ENCODE data around the gene PIGN. TPM values are rescaled to one million over a fixed set of nuclear protein-coding genes. Genes with fewer than 3 reads are reported as not detected.

Gene PIGN
- total RNA-seq, 2 experiments from 2014 or later = 9.6 to 11.7 TPM

DNA sequence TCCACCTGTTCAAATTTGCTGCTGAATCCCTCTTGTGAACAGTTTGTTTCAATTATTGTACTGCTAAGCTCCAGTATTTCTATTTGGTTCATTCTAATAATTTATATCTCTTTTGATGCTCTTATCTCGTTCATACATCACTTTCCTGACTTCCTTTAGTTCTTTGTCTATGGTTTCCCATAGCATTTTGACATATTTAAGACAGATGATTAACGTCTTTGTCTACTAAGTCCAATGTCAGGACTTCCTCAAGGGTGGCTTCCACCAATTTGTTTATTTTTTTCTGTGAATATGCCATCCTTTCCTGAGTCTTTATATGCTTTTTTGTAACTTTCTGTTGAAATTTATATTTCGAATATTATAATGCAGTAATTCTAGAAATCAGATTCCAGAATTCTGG lies 9.6 kb downstream of the PIGN start:
- POLR2A ChIA-PET = interaction anchor here (0.8 kb wide), 1 partner anchor 9 kb away, joined by 4 read pairs; no protein-coding TSS in a partner anchor

DNA sequence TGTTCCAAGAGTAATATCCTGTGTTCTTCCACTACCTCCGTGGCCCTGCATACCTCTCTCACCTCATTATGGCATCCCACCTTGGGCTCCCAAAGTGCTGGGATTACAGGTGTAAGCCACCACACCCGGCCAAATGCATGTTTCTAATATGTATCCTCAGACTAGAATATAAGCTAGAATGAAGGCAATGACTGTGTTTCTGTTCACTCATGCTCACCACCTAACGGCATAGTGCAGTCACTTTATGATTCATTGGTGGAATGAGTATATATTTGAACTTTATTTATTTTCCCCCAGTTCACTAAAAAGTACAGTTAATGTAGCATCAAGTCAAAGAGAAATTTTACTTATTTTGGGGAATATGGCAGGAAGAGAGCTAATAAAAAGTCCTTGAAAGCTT lies 11.3 kb downstream of the PIGN start:
- no peak for DNase-seq
- Mint-ChIP-seq H3K4me1 (ENCODE audit: low read depth) (peaks cover 7% of the 10 kb centered on the region), H3K27me3 (no peaks in the 10 kb centered on the region), H3K36me3 (ENCODE audit: low read depth) (no peaks in the 10 kb centered on the region), H3K4me3 (no peak overlapping the region), H3K9me3 (no peaks in the 10 kb centered on the region), H3K27ac (no peak overlapping the region)
- Histone ChIP-seq H3K36me3 (ENCODE audit: insufficient read depth, low read length) (no peaks in the 10 kb centered on the region), H3K27ac (ENCODE audit: low read depth in 1 of 2, low read length in 2 of 2) (no peak overlapping the region), H3K9me3 (ENCODE audit: control insufficient read depth in 1 of 2, insufficient read depth in 1 of 2, low read length in 2 of 2) (no peaks in the 10 kb centered on the region), H3K4me1 (ENCODE audit: insufficient read depth, low read length) (no peaks in the 10 kb centered on the region), H3K27me3 (ENCODE audit: control insufficient read depth in 1 of 2, insufficient read depth in 2 of 2, low read length in 2 of 2) (no peaks in the 10 kb centered on the region), H3K4me3 (ENCODE audit: low read length) (no peak overlapping the region)
- ChIA-PET POLR2A (interaction anchor here (0.6 kb wide), 1 partner anchor 14 kb away, joined by 3 read pairs; no protein-coding TSS in a partner anchor), CTCF (no interaction called here)
- intact Hi-C loops (cut with DNase I, micrococcal nuclease) = no loop called here
- ATAC-seq (ENCODE audit: poor library complexity) = no peak
- TF ChIP-seq, protein P1, sequence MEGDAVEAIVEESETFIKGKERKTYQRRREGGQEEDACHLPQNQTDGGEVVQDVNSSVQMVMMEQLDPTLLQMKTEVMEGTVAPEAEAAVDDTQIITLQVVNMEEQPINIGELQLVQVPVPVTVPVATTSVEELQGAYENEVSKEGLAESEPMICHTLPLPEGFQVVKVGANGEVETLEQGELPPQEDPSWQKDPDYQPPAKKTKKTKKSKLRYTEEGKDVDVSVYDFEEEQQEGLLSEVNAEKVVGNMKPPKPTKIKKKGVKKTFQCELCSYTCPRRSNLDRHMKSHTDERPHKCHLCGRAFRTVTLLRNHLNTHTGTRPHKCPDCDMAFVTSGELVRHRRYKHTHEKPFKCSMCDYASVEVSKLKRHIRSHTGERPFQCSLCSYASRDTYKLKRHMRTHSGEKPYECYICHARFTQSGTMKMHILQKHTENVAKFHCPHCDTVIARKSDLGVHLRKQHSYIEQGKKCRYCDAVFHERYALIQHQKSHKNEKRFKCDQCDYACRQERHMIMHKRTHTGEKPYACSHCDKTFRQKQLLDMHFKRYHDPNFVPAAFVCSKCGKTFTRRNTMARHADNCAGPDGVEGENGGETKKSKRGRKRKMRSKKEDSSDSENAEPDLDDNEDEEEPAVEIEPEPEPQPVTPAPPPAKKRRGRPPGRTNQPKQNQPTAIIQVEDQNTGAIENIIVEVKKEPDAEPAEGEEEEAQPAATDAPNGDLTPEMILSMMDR (IDR thresholded peaks at IDR 0.05) = no peak

More for the DNA sequence above, 9.6 kb downstream of the PIGN start:
- Histone ChIP-seq H3K27me3 (ENCODE audit: control insufficient read depth in 1 of 2, insufficient read depth in 2 of 2, low read length in 2 of 2) (no peaks in the 10 kb centered on the region), H3K9me3 (ENCODE audit: control insufficient read depth in 1 of 2, insufficient read depth in 1 of 2, low read length in 2 of 2) (no peaks in the 10 kb centered on the region), H3K4me3 (ENCODE audit: low read length) (no peak overlapping the region), H3K36me3 (ENCODE audit: insufficient read depth, low read length) (no peaks in the 10 kb centered on the region), H3K4me1 (ENCODE audit: insufficient read depth, low read length) (no peaks in the 10 kb centered on the region), H3K27ac (ENCODE audit: low read depth in 1 of 2, low read length in 2 of 2) (no peak overlapping the region)
- CTCF ChIA-PET = interaction anchor here (1.4 kb wide), 1 partner anchor 69 kb away, joined by 3 read pairs; no protein-coding TSS in a partner anchor
- no peak for ATAC-seq (ENCODE audit: poor library complexity)
- H3K4me1 Mint-ChIP-seq (ENCODE audit: low read depth) = peaks cover 7% of the 10 kb centered on the region
- intact Hi-C loops (cut with DNase I, micrococcal nuclease) = no loop called here
- no peaks in the 10 kb centered on the region for H3K27me3 Mint-ChIP-seq
- H3K36me3 Mint-ChIP-seq (ENCODE audit: low read depth) = no peaks in the 10 kb centered on the region
- no peak overlapping the region for H3K27ac Mint-ChIP-seq
- no peaks in the 10 kb centered on the region for H3K9me3 Mint-ChIP-seq
- no peak for DNase-seq
- TF ChIP-seq, protein P1 (IDR thresholded peaks at IDR 0.05) = no peak
- no peak overlapping the region for H3K4me3 Mint-ChIP-seq

DNA sequence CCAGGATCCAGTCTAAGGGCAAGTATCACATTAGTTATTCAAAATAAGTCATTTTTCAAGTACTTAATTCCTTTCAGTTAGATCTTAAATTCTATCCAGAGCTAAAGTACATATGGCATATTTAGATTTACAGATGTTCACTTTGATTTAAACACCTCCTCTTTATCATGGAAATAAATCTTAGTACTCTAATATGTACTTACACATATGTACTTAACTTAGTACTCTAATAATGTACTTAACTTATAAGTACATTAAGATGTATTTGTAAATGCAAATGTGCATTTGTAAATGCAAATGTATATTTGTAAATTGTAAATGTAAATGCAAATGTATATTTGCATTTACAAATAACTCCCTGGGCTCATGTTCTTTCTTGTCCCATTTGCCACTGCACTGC lies 14.6 kb downstream of the PIGN start:
- Mint-ChIP-seq H3K4me3 (no peak overlapping the region), H3K4me1 (ENCODE audit: low read depth) (no peaks in the 10 kb centered on the region), H3K9me3 (no peaks in the 10 kb centered on the region), H3K36me3 (ENCODE audit: low read depth) (peaks cover 5% of the 10 kb centered on the region), H3K27ac (no peak overlapping the region), H3K27me3 (no peaks in the 10 kb centered on the region)
- no peaks in the 10 kb centered on the region for H3K27me3 ChIP-seq (ENCODE audit: control insufficient read depth in 1 of 2, insufficient read depth in 2 of 2, low read length in 2 of 2)
- TF ChIP-seq, protein P1 (IDR thresholded peaks at IDR 0.05) = no peak
- H3K4me1 ChIP-seq (ENCODE audit: insufficient read depth, low read length) = no peaks in the 10 kb centered on the region
- CTCF ChIA-PET = no interaction called here
- POLR2A ChIA-PET = no interaction called here
- no peaks in the 10 kb centered on the region for H3K36me3 ChIP-seq (ENCODE audit: insufficient read depth, low read length)
- no peak overlapping the region for H3K4me3 ChIP-seq (ENCODE audit: low read length)
- DNase-seq = no peak
- no peak overlapping the region for H3K27ac ChIP-seq (ENCODE audit: low read depth in 1 of 2, low read length in 2 of 2)
- ATAC-seq (ENCODE audit: poor library complexity) = no peak
- intact Hi-C loops (cut with DNase I, micrococcal nuclease) = no loop called here
- no peaks in the 10 kb centered on the region for H3K9me3 ChIP-seq (ENCODE audit: control insufficient read depth in 1 of 2, insufficient read depth in 1 of 2, low read length in 2 of 2)
